Sciatic nerve (tissue), 2 donors: ENCODE data around the gene SLC22A13. TPM values are rescaled to one million over a fixed set of nuclear protein-coding genes. Genes with fewer than 3 reads are reported as not detected.
"Not testable (repeated sequence)": the region's sequence is repeated elsewhere in the genome, so short reads cannot be mapped to it uniquely, and the experiment has no call there.

Experiments used
- ATAC-seq: fragments of 200-7000 bp; cut with Tn5 transposase; one replicate; pipeline ENCODE4 v1.9.1; 2020; ENCODE audit warnings: mild to moderate bottlenecking, moderate library complexity
- DNase-seq: peaks from one replicate; pipeline ENCODE4 v3.0.0-alpha.2; 2020; ENCODE audit warnings: low spot score
- intact Hi-C: fragments of 100-400 bp; cut with DNase I; formaldehyde crosslinking; loops from one replicate; pipeline ENCODE4 v1.14.2; 2022
- total RNA-seq: library from RNA; stranded (reverse); fragmentation: NEBNext Ultra II Directional; extraction: Animal tissue kit (Norgen Biotek cat#: 25700); gene quantifications from one replicate; pipeline ENCODE4 v1.2.1, GENCODE V29; 2021
- donor health status: DM: no; HTN: no; CAD: no.
- donor health status: DM: no; HTN: no; CAD: no.

Gene SLC22A13
- total RNA-seq, result 0.98 TPM

DNA sequence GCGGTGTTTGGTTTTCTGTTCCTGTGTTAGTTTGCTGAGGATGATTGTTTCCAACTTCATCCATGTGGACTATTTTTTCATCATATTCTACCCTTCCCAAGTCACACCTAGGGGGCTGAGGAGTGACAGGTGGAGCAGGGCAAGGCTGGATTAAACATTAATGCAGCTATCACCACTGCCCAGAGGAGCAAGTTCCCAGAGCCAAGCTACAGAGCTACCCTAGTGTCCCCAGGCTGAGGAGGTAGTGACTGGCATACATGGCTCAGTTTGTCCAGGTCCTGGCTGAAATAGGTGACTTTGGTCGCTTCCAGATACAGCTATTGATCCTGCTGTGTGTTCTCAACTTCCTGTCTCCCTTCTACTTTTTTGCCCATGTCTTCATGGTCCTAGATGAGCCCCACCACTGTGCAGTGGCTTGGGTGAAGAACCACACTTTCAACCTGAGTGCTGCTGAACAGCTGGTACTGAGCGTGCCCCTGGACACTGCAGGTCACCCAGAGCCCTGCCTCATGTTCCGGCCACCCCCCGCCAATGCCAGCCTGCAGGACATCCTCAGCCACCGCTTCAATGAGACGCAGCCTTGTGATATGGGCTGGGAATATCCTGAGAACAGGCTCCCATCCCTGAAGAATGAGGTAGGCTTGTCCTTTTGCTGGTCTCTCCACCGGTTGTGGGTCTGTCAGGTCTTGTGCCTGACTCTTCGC lies at the start of gene SLC22A13:
TSS of gene SLC22A13 (plus strand) at position 209 of the 704 bp plus-strand sequence. CDS start at position 258, 49 bp downstream.
- ATAC-seq (no peak), DNase-seq (no peak)
- intact Hi-C loops, result no loop called here

- DNase-seq (no peak), ATAC-seq (no peak)
- intact Hi-C loops, result loop anchor here (2.0 kb wide), 1 partner anchor 319 kb away; no protein-coding TSS in a partner anchor
Observed at GRCh38 chr3:38219609-38220197, 45.9 kb upstream of the SLC22A13 start.

GRCh38 chr3:38221005-38221404 lies 44.6 kb upstream of the SLC22A13 start:
- intact Hi-C loops, result no loop called here

GRCh38 chr3:38222032-38222634 lies 43.5 kb upstream of the SLC22A13 start:
- DNase-seq, result no peak
- intact Hi-C loops, result no loop called here
- ATAC-seq, result no peak

More at GRCh38 chr3:38221005-38221404, 44.6 kb upstream of the SLC22A13 start:
- no peak for DNase-seq
- ATAC-seq, result no peak

GRCh38 chr3:38224357-38224756 lies 41.3 kb upstream of the SLC22A13 start:
- ATAC-seq, result no peak
- no peak for DNase-seq

DNA sequence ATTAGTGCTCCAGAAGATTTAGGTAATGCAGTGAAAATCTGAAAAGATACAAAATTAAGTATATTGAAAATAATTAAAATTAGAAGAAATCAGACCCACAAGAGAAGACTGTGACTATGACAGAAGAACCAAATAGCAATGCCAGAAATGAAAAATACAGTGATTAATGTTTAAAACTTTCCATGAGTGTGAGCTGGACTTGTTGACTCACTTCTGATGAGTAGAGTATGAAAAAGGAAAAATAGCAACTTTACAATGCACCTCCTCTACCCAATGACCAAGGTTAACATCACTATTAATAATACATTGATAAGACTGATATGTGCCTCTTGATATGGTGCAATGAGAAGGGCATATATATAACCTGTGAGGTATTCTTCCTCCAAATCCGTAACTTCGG lies 39.3 kb upstream of the SLC22A13 start:
- no peak for DNase-seq
- intact Hi-C loops, result no loop called here

More at GRCh38 chr3:38224357-38224756, 41.3 kb upstream of the SLC22A13 start:
- intact Hi-C loops, result no loop called here

DNA sequence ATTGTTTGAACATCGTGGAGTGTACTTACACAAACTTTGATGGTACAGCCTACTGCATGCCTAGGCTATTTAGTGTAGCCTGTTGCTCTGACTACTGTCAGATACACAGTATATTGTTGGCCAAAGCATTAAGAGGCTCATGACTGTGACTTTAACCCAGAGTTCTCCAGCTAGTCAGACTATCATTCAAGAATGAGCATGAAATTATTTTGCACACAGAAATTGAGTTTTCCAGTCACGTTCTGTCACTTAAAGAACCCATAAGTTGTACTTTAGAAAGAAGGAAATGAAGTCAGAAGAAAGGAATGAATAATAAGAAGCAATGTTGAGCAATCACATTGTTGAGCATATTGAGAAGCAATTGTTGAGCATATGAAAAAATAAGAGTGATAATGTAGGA lies 37.6 kb upstream of the SLC22A13 start:
- intact Hi-C loops, result no loop called here
- peak; percentile 38 for ATAC-seq
- DNase-seq, result no peak

More for the DNA sequence above, 39.3 kb upstream of the SLC22A13 start:
- no peak for ATAC-seq

- intact Hi-C loops, result no loop called here
- ATAC-seq (no peak), DNase-seq (no peak)
Observed at GRCh38 chr3:38229036-38229435, 36.6 kb upstream of the SLC22A13 start.

GRCh38 chr3:38232701-38233100 lies 32.9 kb upstream of the SLC22A13 start:
- ATAC-seq, result no peak
- intact Hi-C loops, result no loop called here
- no peak for DNase-seq

- ATAC-seq, result no peak
- DNase-seq, result no peak
- intact Hi-C loops, result no loop called here
Observed at GRCh38 chr3:38235466-38235865, 30.1 kb upstream of the SLC22A13 start.

GRCh38 chr3:38238416-38239008 lies 27.1 kb upstream of the SLC22A13 start:
- no peak for DNase-seq
- ATAC-seq, result no peak
- intact Hi-C loops, result no loop called here

DNA sequence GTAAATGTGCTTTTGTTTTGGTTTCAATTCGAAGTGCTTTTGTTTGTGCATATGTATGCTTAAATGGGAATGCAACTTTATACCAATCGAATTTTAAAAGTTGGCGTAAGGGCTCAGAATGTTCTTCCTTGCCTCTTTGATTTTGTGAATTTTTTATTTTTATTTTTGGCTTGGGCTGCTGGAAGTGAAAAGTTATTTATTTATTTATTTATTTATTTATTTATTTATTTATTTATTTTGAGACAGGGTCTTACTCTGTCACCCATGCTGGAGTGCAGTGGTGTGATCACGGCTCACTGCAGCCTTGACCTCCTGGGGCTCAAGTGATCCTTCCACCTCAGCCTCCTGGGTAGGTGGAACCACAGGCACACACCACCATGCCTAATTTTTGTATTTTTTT lies 22.8 kb upstream of the SLC22A13 start:
- ATAC-seq, intact Hi-C loops, DNase-seq: not testable (repeated sequence)

GRCh38 chr3:38245930-38246329 lies 19.7 kb upstream of the SLC22A13 start:
- ATAC-seq (no peak), DNase-seq (no peak)
- intact Hi-C loops, result no loop called here

GRCh38 chr3:38247366-38248035 lies 18.1 kb upstream of the SLC22A13 start:
- intact Hi-C loops, result no loop called here
- ATAC-seq, result peak; percentile 89
- DNase-seq, result no peak

GRCh38 chr3:38250198-38250597 lies 15.4 kb upstream of the SLC22A13 start:
- intact Hi-C loops, result no loop called here
- DNase-seq (no peak), ATAC-seq (no peak)

GRCh38 chr3:38251197-38251596 lies 14.4 kb upstream of the SLC22A13 start:
- ATAC-seq (no peak), DNase-seq (no peak)
- intact Hi-C loops, result no loop called here

DNA sequence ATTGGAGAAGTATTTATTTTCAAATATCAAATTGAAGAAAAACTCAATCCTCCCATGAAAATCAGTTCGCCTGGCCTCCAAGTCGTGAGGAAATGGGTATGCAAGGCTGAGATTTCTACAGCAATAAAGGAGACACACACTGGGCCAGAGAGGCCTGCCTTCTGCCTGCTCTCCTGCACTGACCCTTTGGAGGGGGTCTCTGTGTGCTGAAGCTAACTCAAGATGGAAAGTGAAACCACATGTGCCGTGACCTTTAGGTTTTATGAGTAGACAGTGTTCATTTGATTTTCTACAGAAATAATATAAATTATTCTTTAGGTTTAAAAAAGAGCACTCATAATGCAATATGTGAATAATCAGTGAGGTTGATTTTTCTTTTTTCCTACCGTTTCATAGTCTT lies 11.9 kb upstream of the SLC22A13 start:
- no peak for ATAC-seq
- intact Hi-C loops, result no loop called here
- no peak for DNase-seq

DNA sequence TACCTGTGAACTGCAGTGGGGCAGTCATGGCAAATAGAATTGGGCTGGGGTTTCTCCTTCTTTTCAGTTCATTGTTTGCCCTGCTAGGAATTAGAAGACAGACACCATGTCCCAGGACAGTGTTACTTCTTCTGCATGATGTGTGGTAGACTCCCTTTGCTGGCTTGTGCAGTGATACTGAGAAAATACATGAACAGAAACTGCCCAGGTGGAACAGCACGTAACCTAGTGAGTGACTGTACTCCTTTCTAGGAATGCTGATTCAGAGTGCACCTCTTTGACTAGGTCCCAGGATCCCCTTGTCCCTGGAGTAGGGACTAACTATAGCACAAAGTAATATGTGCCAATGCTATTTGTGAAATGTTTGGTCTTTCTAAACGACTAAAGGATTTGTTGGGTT lies 10.7 kb upstream of the SLC22A13 start:
- DNase-seq (no peak), ATAC-seq (no peak)
- intact Hi-C loops, result no loop called here

DNA sequence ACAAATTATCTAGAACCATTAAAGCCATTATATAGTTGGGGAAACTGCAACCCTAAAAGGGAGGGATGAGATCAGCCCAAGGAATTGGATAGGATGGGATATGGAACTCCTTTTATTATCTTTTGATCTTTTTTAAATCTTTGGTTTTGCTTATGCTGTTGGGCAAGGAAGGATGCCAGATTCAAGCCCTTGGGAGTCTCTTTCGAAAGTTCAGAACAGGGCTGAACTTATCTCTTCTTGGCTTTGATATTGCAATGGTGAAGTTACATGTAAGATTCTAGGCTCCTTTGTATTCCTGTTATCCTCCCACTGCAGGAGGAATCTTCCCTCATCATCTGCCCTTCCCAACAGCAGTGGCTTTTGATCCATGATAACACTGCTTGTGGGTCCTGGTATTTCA lies 10.0 kb upstream of the SLC22A13 start:
- intact Hi-C loops, result no loop called here
- peak; percentile 93 for ATAC-seq
- no peak for DNase-seq
